ENCODE results near the gene GPR160. TPM values are rescaled to one million over a fixed set of nuclear protein-coding genes. Genes with fewer than 3 reads are reported as not detected.

The GPR160 gene
- total and polyA plus RNA-seq, 9 of the 15 experiments (the other 6 are each of a cell fraction or from before 2014, with no cell fraction given), result 1.3 to 10.5 (median 8.3) TPM

GRCh38 chr3:170055209-170055608 lies 17.4 kb downstream of the GPR160 start:
- Histone ChIP-seq H2AFZ (ENCODE audit: low read depth, low read length) (no peak overlapping the region), H3K9me3 (replicated peaks; ENCODE audit: control insufficient read depth, insufficient read depth, low read depth, low read length) (no peaks in the 10 kb centered on the region), H3K9ac (ENCODE audit: insufficient read depth in 1 of 2, low read depth in 2 of 2, low read length in 2 of 2) (no peak overlapping the region), H3K27me3 (ENCODE audit: control insufficient read depth in 2 of 2, insufficient read depth in 2 of 2, low read length in 2 of 2) (no peaks in the 10 kb centered on the region), H4K20me1 (replicated peaks; ENCODE audit: control insufficient read depth, insufficient read depth, low read length) (no peaks in the 10 kb centered on the region), H3K79me2 (ENCODE audit: control insufficient read depth, insufficient read depth, low read length) (no peaks in the 10 kb centered on the region), H3K4me2 (ENCODE audit: insufficient read depth, low read length) (no peak overlapping the region), H3K27ac (ENCODE audit: extremely low read depth, low read depth, low read length) (no peak overlapping the region), H3K36me3 (ENCODE audit: control insufficient read depth, insufficient read depth, low read length) (no peaks in the 10 kb centered on the region), H3K4me3 (no peak overlapping the region), H3K9me1 (ENCODE audit: control insufficient read depth, insufficient read depth, low read length) (no peaks in the 10 kb centered on the region), H3K4me1 (replicated peaks in 1 of 2; ENCODE audit: control insufficient read depth in 2 of 2, insufficient read depth in 2 of 2, low read length in 2 of 2) (no peaks in the 10 kb centered on the region; a peak in 1 of 5 replicates)
- no peak for DNase-seq (ENCODE audit: extremely low read depth in 1 of 4, low spot score in 3 of 4)
- no peak for ATAC-seq
- ChIA-PET POLR2A (interaction anchor here (0.8 kb wide), 1 partner anchor 203 kb away, joined by 3 read pairs; no protein-coding TSS in a partner anchor), CTCF (ENCODE audit: low intra/inter-chr PET ratio) (no interaction called here)
- in situ Hi-C loops (cut with MboI), result no loop called here
- intact Hi-C loops (cut with micrococcal nuclease), result no loop called here
- FAIRE-seq, result no peak
- TF ChIP-seq FIP1L1 (IDR thresholded peaks at IDR 0.05; ENCODE audit: low read depth, low read length, poor library complexity, severe bottlenecking) (no peak), ZNF316 (IDR thresholded peaks at IDR 0.05) (no peak), ARID3A (IDR thresholded peaks at IDR 0.05; ENCODE audit: borderline replicate concordance, low read depth, low read length) (no peak), COPS2 (conservative IDR thresholded peaks at IDR 0.05) (no peak), HSF4 (CRISPR knock-in tag; IDR thresholded peaks at IDR 0.05; ENCODE audit: borderline replicate concordance) (no peak), MYBL2 (IDR thresholded peaks at IDR 0.05; ENCODE audit: low read depth) (no peak), MYBL2 (CRISPR knock-in tag; IDR thresholded peaks at IDR 0.05; ENCODE audit: borderline replicate concordance) (no peak), CGGBP1 (CRISPR knock-in tag; IDR thresholded peaks at IDR 0.05) (no peak), HLTF (IDR thresholded peaks at IDR 0.05) (no peak), MECOM (CRISPR knock-in tag; IDR thresholded peaks at IDR 0.05) (no peak), DLX4 (CRISPR knock-in tag; IDR thresholded peaks at IDR 0.05) (no peak), GTF2E2 (tag; IDR thresholded peaks at IDR 0.05) (no peak), CTCF (IDR thresholded peaks at IDR 0.05 in 2 of 3, conservative IDR thresholded peaks at IDR 0.05 in 1 of 3; ENCODE audit: insufficient read depth in 2 of 3, low read depth in 1 of 3, low read length in 3 of 3) (no peak), KHSRP (IDR thresholded peaks at IDR 0.05) (no peak), HDAC8 (tag; IDR thresholded peaks at IDR 0.05) (no peak)
- no TSS peak for BruUV-seq (replicated peaks)
- WGBS (ENCODE audit: insufficient coverage, low coverage, missing lambda C conversion rate), result 38% methylated on average over 5 of the region's 5 CpGs

Data from K562 (cell line).